BE2C (cell line): Measurements from ENCODE around the gene MOB3A.

Source experiments
- DNase-seq: peaks from one replicate; pipeline ENCODE4 v3.0.0-alpha.2; 2020
- H3K27me3 ChIP-seq: fragments of 250-450 bp; sonication (Bioruptor Pico); 2 replicates; pipeline ENCODE4 v1.5.1; 2020; ENCODE audit warnings: mild to moderate bottlenecking
- H3K36me3 ChIP-seq: fragments of 250-450 bp; sonication (Bioruptor Pico); 2 replicates; pipeline ENCODE4 v1.5.1; 2020; ENCODE audit warnings: mild to moderate bottlenecking
- H3K4me1 ChIP-seq: fragments of 250-450 bp; sonication (Bioruptor Pico); 2 replicates; pipeline ENCODE4 v1.5.1; 2020
- H3K4me3 ChIP-seq: 2 replicates; pipeline ENCODE4 v1.5.1; 2011; ENCODE audit warnings: low read depth, low read length
- H3K9me3 ChIP-seq: fragments of 250-450 bp; sonication (Bioruptor Pico); 2 replicates; pipeline ENCODE4 v1.5.1; 2020
- TF ChIP-seq, protein P1 (sequence below): IDR thresholded peaks from 2 replicates; pipeline ENCODE4 v1.5.1; 2012; ENCODE audit warnings: mild to moderate bottlenecking, low read depth, low read length

Gene MOB3A

DNA sequence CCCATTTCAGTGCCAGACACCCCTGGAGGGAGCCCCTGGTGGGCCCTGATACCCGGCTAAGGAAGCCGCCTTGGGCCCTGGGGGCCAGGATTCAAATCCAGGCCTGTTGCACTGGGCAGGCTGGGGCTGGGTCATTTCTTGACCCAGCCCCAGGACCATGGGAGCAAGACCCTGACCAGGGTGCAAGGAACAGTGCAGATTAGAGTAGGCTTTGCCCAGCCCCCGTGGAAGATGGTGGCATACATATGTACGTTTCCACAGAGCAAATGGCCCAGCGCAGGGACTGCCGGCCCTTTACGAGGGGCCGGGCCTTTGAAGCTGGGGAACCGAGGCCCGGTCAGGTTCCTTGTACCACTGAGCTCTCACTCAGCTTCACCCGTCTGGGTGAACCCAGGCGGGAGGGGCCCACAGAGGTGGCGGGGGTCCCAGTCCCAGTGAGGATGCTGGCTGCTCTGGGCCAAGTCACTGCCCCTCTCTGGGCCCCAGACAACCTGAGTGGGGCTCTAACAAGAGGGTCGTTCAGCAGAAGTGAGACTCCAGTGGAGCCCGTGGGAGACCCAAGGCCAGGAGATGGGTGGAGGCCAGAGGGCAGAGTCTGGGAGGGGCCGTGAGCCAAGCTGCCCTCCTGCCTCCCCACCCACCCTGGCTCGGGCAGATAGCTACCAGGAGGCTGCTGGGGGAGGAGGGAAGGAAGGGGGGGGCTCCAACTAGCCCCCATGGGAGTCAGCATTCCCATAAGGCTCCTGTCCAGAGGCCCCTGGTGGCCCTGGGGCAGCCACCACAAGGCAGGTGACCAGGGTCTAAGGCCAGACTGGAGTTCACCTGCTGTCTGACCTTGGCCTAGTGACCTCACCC is 47.8 kb downstream of the MOB3A start:
- Histone ChIP-seq H3K9me3 (no peaks in the 10 kb centered on the region), H3K36me3 (peaks cover 20% of the 10 kb centered on the region), H3K27me3 (no peaks in the 10 kb centered on the region), H3K4me1 (peaks cover 8% of the 10 kb centered on the region), H3K4me3 (no peak overlapping the region)
- no peak for DNase-seq
- TF ChIP-seq, protein P1, sequence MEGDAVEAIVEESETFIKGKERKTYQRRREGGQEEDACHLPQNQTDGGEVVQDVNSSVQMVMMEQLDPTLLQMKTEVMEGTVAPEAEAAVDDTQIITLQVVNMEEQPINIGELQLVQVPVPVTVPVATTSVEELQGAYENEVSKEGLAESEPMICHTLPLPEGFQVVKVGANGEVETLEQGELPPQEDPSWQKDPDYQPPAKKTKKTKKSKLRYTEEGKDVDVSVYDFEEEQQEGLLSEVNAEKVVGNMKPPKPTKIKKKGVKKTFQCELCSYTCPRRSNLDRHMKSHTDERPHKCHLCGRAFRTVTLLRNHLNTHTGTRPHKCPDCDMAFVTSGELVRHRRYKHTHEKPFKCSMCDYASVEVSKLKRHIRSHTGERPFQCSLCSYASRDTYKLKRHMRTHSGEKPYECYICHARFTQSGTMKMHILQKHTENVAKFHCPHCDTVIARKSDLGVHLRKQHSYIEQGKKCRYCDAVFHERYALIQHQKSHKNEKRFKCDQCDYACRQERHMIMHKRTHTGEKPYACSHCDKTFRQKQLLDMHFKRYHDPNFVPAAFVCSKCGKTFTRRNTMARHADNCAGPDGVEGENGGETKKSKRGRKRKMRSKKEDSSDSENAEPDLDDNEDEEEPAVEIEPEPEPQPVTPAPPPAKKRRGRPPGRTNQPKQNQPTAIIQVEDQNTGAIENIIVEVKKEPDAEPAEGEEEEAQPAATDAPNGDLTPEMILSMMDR = no peak

DNA sequence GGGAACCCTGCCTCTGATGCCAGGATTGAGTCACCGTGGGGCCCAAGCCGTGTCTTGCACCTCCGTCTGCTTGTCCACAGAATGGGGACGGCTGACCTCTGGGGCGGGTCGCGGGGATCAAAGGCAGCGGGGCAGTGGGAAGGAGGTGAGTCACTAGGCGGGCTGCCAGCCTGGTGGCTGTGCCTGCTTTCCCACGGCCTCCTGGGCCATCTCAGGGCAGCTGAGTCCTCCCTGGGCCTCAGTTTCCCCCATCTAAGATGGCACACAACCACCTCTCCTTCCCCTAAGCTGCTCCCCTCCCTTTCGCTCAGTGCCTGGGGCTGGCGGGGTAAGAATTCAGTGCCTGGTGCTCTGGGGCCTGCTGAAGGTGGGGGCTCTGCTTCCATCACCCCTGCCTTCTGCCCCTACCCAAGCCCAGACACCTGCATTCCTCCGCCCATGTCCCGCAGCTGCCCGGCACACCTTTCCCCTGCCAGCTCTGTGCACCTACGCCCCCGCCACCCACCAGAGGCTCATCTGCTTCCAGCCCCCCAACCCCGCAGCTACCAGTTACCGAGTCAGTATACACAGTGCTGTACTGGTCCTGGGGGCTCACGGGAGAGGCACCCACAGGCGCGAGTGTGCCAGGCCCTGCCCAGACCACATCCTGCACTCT is 48.5 kb downstream of the MOB3A start:
- Histone ChIP-seq H3K4me1 (peaks cover 15% of the 10 kb centered on the region), H3K27me3 (no peaks in the 10 kb centered on the region), H3K36me3 (peaks cover 28% of the 10 kb centered on the region), H3K9me3 (no peaks in the 10 kb centered on the region), H3K4me3 (no peak overlapping the region)
- DNase-seq = no peak
- TF ChIP-seq, protein P1 = no peak

DNA sequence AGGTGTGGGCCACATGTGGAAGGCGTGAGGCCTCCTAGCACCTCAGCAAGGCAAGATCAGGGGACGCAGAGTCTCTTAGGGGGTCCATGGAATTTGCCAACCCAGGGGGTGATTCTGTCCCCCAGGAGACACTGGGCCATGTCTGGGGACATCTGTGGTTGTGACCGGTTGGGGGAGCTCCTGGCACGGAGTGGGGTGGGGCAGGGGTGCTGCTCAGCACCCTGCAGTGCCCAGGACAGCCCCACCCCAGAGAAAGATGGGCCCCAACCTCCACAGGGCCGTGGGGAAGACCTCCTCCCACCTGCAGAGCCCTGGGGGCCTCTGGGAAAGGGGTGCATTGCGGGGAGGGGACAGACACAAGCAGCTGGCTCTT is 49.1 kb downstream of the MOB3A start:
- Histone ChIP-seq H3K27me3 (no peaks in the 10 kb centered on the region), H3K9me3 (no peaks in the 10 kb centered on the region), H3K4me3 (no peak overlapping the region), H3K36me3 (peaks cover 32% of the 10 kb centered on the region), H3K4me1 (peaks cover 19% of the 10 kb centered on the region)
- DNase-seq = no peak
- TF ChIP-seq, protein P1 = no peak

DNA sequence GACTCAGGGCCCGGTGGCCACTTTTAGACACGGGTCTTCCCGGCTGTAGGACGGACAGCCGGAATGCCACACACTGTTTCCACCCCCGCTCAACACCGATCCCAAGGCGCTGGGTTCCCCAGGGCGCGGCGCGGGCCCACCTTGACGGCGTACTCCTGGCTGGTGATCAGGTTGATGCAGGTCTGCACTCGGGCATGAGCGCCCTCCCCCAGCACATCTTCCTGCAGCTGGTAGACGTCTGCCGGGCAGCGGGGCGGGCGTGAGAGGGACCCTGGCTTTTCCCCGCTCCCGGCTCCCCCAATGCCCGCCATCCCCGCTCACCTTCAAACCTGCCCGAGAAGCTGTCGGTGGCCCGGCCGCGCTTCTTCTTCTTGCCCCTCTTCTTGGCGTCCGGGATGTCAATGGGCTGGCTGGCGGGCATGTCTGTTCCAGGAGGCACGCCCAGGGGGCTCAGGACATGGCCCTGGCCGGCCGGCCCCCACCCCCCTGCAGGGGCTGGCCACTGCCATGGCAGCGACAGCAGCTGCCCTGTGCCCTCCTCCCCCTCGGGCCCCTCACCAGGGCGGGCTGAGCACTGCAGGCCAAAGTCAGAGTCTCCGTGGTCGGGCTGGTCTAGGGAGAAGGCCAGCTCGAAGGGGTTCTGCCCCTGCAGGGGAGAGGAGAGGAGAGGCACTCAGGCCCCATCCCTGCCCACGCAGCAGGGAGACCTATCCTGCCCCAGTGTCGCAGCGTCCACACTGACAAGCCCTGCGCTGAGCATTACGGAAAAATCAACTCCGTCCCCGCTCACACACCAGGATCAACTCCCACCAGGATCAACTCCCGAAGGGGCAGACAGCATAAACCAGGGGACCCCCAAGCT is 49.8 kb downstream of the MOB3A start:
- H3K27me3 ChIP-seq = no peaks in the 10 kb centered on the region
- DNase-seq = no peak
- TF ChIP-seq, protein P1 = no peak
- H3K4me3 ChIP-seq = no peak overlapping the region
- peaks cover 38% of the 10 kb centered on the region for H3K36me3 ChIP-seq
- H3K9me3 ChIP-seq = no peaks in the 10 kb centered on the region
- H3K4me1 ChIP-seq = peaks cover 24% of the 10 kb centered on the region

DNA sequence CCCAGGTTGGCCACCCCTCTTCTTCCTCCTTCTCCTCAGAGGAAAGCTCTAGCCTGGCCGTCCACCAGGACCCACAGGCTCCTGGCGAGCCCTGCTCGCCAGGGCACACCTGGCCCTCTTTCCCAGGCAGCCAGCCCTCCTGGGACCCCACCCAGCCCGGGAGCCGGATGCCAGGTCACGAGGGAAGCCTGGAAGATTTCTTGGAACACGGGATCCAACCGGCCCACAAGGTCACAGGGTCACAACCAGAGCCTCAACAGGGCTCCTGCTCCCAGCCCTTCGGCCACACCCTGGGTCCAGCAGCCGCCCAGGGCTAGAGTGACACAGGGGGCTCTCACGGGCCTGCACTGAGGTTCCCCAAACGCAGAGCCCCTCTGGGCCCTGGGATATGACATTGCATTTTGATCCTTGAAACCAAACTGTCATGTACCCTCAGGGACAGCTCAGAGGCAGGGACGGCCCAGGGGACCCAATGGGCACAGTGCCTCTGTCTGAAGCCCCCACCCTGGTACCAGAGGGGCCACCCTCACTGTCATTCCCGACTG is 50.6 kb downstream of the MOB3A start:
- Histone ChIP-seq H3K4me1 (peaks cover 30% of the 10 kb centered on the region), H3K27me3 (no peaks in the 10 kb centered on the region), H3K36me3 (peaks cover 45% of the 10 kb centered on the region), H3K4me3 (no peak overlapping the region), H3K9me3 (no peaks in the 10 kb centered on the region)
- DNase-seq = no peak
- TF ChIP-seq, protein P1 = no peak
